Upper lobe of left lung (tissue), 4 donors: ENCODE results near the gene PPP6R3.

Experiments used
- POLR2A ChIP-seq, 4 donors: fragments of 450-650 bp; IDR thresholded peaks; one replicate each; pipeline ENCODE4 v1.5.1; 2016 to 2017; ENCODE audit warnings: antibody characterized with exemption in 4 of 4, mild to moderate bottlenecking in 2 of 4
- TF ChIP-seq, protein P1 (sequence below), 6 experiments: fragments of 450-650 bp in 4 of 6; fragments of 200-600 bp in 2 of 6; sonication (generic) in 2 of 6; IDR thresholded peaks; one replicate each; pipeline ENCODE4 v1.5.1; 2016 to 2019; ENCODE audit warnings: antibody characterized with exemption in 6 of 6

DNA sequence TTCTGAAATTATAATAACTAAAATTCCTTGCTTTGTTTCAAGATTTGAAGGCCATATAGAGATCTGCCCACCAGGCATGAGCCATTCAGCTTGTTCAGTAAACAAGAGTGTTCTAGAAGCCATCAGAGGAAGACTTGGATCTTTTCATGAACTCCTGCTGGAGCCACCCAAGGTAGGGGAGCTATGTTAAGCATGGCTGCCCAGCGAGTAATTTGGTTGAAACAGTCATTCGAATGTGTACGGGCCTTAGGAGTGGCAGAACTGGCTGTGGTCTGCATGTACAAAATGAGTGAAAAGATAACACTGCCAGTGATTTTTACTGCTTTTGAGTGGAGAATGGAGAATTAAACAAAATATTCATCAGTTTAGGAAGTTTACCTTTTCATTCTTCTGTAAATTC, 103.7 kb downstream of the PPP6R3 start:
- no peak for TF ChIP-seq POLR2A (IDR thresholded peaks at IDR 0.05)
- TF ChIP-seq, protein P1, sequence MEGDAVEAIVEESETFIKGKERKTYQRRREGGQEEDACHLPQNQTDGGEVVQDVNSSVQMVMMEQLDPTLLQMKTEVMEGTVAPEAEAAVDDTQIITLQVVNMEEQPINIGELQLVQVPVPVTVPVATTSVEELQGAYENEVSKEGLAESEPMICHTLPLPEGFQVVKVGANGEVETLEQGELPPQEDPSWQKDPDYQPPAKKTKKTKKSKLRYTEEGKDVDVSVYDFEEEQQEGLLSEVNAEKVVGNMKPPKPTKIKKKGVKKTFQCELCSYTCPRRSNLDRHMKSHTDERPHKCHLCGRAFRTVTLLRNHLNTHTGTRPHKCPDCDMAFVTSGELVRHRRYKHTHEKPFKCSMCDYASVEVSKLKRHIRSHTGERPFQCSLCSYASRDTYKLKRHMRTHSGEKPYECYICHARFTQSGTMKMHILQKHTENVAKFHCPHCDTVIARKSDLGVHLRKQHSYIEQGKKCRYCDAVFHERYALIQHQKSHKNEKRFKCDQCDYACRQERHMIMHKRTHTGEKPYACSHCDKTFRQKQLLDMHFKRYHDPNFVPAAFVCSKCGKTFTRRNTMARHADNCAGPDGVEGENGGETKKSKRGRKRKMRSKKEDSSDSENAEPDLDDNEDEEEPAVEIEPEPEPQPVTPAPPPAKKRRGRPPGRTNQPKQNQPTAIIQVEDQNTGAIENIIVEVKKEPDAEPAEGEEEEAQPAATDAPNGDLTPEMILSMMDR (IDR thresholded peaks at IDR 0.05), result no peak
